Measurements from ENCODE around the gene DACH2. TPM values are rescaled to one million over a fixed set of nuclear protein-coding genes. Genes with fewer than 3 reads are reported as not detected.

Gene DACH2
- total and polyA plus RNA-seq, 12 donors, result not detected

- ATAC-seq, result no peak
- no peak for DNase-seq
- no peak overlapping the region for H3K4me3 ChIP-seq
- H3K36me3 ChIP-seq, result no peaks in the 10 kb centered on the region
- 86 to 92% methylated on average over 3 of the region's 3 CpGs for WGBS, 2 donors
- H3K4me1 ChIP-seq, result no peaks in the 10 kb centered on the region
- TF ChIP-seq CTCF (IDR thresholded peaks at IDR 0.05), result no peak
- no peak overlapping the region for H3K27ac ChIP-seq
- H3K9me3 ChIP-seq, result peaks cover 0 to 46% (median 0%) of the 10 kb centered on the region in 11 donors
- intact Hi-C loops (cut with DNase I), result no loop called here
- peaks cover 0 to 4% (median 0%) of the 10 kb centered on the region in 7 donors for H3K27me3 ChIP-seq
Measured at GRCh38 chrX:86322913-86323312, 174.7 kb downstream of the DACH2 start.

GRCh38 chrX:86329174-86329573, 180.9 kb downstream of the DACH2 start:
- Histone ChIP-seq H3K4me1 (no peaks in the 10 kb centered on the region), H3K36me3 (no peaks in the 10 kb centered on the region), H3K27ac (no peak overlapping the region), H3K9me3 (peaks cover 0 to 16% (median 0%) of the 10 kb centered on the region in 11 donors), H3K27me3 (peaks cover 0 to 4% (median 0%) of the 10 kb centered on the region in 7 donors), H3K4me3 (no peak overlapping the region)
- no peak for ATAC-seq
- no peak for TF ChIP-seq CTCF (IDR thresholded peaks at IDR 0.05)
- intact Hi-C loops (cut with DNase I), result no loop called here
- WGBS, 2 donors, result 88 to 100% methylated on average over 1 of the region's 1 CpG
- no peak for DNase-seq

GRCh38 chrX:86348669-86349068, 200.4 kb downstream of the DACH2 start:
- intact Hi-C loops (cut with DNase I), result no loop called here
- H3K27me3 ChIP-seq, result no peaks in the 10 kb centered on the region
- WGBS, 2 donors, result 34 to 62% methylated on average over 4 of the region's 4 CpGs
- TF ChIP-seq CTCF (IDR thresholded peaks at IDR 0.05), result no peak
- H3K36me3 ChIP-seq, result no peaks in the 10 kb centered on the region
- no peaks in the 10 kb centered on the region for H3K9me3 ChIP-seq
- ATAC-seq (no peak), DNase-seq (no peak)
- no peaks in the 10 kb centered on the region for H3K4me1 ChIP-seq
- H3K27ac ChIP-seq, result no peak overlapping the region
- no peak overlapping the region for H3K4me3 ChIP-seq

GRCh38 chrX:86349115-86349514, 200.9 kb downstream of the DACH2 start:
- Histone ChIP-seq H3K27me3 (no peaks in the 10 kb centered on the region), H3K36me3 (no peaks in the 10 kb centered on the region), H3K4me3 (no peak overlapping the region), H3K27ac (no peak overlapping the region), H3K4me1 (no peaks in the 10 kb centered on the region), H3K9me3 (no peaks in the 10 kb centered on the region)
- ATAC-seq (no peak), DNase-seq (no peak)
- WGBS, 2 donors, result 83 to 87% methylated on average over 11 of the region's 11 CpGs
- intact Hi-C loops (cut with DNase I), result no loop called here
- TF ChIP-seq CTCF (IDR thresholded peaks at IDR 0.05), result no peak
